Pancreas (tissue), 10 donors: ENCODE measurements around the gene ITPR2. TPM values are rescaled to one million over a fixed set of nuclear protein-coding genes. Genes with fewer than 3 reads are reported as not detected.

ENCODE experiments used
- ATAC-seq, 4 donors: fragments of 200-7000 bp; cut with Tn5 transposase; one replicate each; pipeline versions ENCODE4 v1.8.0 to v1.9.1; 2020; ENCODE audit warnings: mild to moderate bottlenecking in 4 of 4, moderate library complexity in 4 of 4
- DNase-seq, 6 donors: peaks; one replicate each; pipeline ENCODE4 v3.0.0-alpha.2; 2020
- FAIRE-seq: peaks from 2 replicates; lab custom pipeline; 2012; peaks lifted over from hg19 to GRCh38; lab: Jason Lieb, UNC
- H3K27ac ChIP-seq, 4 donors: fragments of 200-600 bp; sonication (generic); 1 replicate in 3 of 4; 2 replicates in 1 of 4; pipeline versions ENCODE4 v1.5.0 to v1.8.0; 2020
- H3K27me3 ChIP-seq, 4 donors: fragments of 200-600 bp; one replicate each; pipeline ENCODE4 v1.8.0; 2021
- H3K36me3 ChIP-seq, 3 donors: fragments of 200-600 bp; sonication (generic) in 1 of 3; one replicate each; pipeline versions ENCODE4 v1.5.0 to v1.8.0; 2020 to 2021
- H3K4me1 ChIP-seq, 3 donors: fragments of 200-600 bp; one replicate each; pipeline ENCODE4 v1.8.0; 2021
- H3K4me3 ChIP-seq, 4 donors: fragments of 200-600 bp; sonication (generic) in 2 of 4; one replicate each; pipeline versions ENCODE4 v1.5.0 to v1.8.0; 2020 to 2021
- H3K9me3 ChIP-seq, 4 donors: fragments of 200-600 bp; one replicate each; pipeline ENCODE4 v1.8.0; 2021
- WGBS, 2 donors: extraction: QIAGEN DNeasy Blood & Tissue Kit; methylation state at CpG; one replicate each; pipeline ENCODE4 v1.1.7; 2013; 5-methylcytosine and 5-hydroxymethylcytosine counted together
- intact Hi-C, 3 donors: fragments of 100-400 bp; cut with DNase I; formaldehyde crosslinking; loops; one replicate each; pipeline versions ENCODE4 v1.11.1 to v1.14.2; 2022
- polyA plus RNA-seq, 2 donors: library from polyadenylated mRNA; stranded (reverse); fragments of 200-250 nt; gene quantifications; one replicate each; pipeline ENCODE4 v1.2.3, GENCODE V29; 2013
- total RNA-seq, 6 donors: library from RNA; stranded (reverse); fragmentation: NEBNext Ultra II Directional in 4 of 6; extraction: Animal tissue kit (Norgen Biotek cat#: 25700) in 4 of 6; gene quantifications; one replicate each; pipeline versions ENCODE4 v1.2.1 to v1.2.4, GENCODE V29; 2021 to 2023
- TF ChIP-seq, protein P1 (sequence below), 4 donors: fragments of 200-600 bp; sonication (generic) in 3 of 4; IDR thresholded peaks; one replicate each; pipeline versions ENCODE4 v1.5.0 to v1.8.0; 2021; ENCODE audit warnings: antibody characterized with exemption in 4 of 4
- donor health status: healthy with polysubstance abuse.
- donor health status: DM: no; HTN: no; CAD: no; lungs with moderate emphysema.
- donor health status: DM: no; HTN: no; CAD: no.
- donor health status: control.
- donor health status: control.
- donor health status: Bipolar disorder and iron deficiency.
- donor health status: DM: yes; HTN: yes; CAD: no.
- donor health status: DM: no; HTN: no; CAD: no.
- donor health status: DM: no; HTN: no; CAD: no.
- donor health status: DM: yes; HTN: yes; CAD: no.

The ITPR2 gene
- total and polyA plus RNA-seq, 8 donors: 3.3 to 51.8 (median 25.5) TPM

DNA sequence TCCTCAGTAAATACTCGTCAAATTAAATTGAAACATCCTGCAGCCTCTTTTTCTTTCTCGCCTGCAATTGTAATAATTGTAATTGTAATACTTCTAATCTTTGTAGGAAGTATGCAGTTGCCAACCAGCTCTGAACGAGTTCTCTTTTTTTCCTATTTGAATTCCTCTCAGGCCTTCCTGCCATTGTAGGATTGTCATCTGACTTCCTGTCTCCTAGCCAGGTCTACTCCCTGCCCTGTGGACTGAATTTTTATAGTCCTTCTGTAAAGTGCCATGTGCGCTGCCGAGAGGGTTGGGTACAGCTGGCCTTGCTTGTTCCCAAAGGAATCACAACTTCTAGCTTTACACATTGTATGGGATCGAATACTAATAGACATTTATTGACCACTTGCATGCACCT, 454.3 kb downstream of the ITPR2 start:
- no peak overlapping the region for H3K27ac ChIP-seq
- H3K27me3 ChIP-seq: no peaks in the 10 kb centered on the region
- no peaks in the 10 kb centered on the region for H3K4me1 ChIP-seq
- no peak for FAIRE-seq
- peak in 2 of 4 donors; percentile 43 to 54 for ATAC-seq
- H3K36me3 ChIP-seq: no peaks in the 10 kb centered on the region
- H3K4me3 ChIP-seq: no peak overlapping the region
- TF ChIP-seq, protein P1, sequence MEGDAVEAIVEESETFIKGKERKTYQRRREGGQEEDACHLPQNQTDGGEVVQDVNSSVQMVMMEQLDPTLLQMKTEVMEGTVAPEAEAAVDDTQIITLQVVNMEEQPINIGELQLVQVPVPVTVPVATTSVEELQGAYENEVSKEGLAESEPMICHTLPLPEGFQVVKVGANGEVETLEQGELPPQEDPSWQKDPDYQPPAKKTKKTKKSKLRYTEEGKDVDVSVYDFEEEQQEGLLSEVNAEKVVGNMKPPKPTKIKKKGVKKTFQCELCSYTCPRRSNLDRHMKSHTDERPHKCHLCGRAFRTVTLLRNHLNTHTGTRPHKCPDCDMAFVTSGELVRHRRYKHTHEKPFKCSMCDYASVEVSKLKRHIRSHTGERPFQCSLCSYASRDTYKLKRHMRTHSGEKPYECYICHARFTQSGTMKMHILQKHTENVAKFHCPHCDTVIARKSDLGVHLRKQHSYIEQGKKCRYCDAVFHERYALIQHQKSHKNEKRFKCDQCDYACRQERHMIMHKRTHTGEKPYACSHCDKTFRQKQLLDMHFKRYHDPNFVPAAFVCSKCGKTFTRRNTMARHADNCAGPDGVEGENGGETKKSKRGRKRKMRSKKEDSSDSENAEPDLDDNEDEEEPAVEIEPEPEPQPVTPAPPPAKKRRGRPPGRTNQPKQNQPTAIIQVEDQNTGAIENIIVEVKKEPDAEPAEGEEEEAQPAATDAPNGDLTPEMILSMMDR (IDR thresholded peaks at IDR 0.05): no peak
- intact Hi-C loops: no loop called here
- H3K9me3 ChIP-seq: no peaks in the 10 kb centered on the region
- DNase-seq: no peak
- 85 to 90% methylated on average over 6 of the region's 6 CpGs for WGBS, 2 donors

DNA sequence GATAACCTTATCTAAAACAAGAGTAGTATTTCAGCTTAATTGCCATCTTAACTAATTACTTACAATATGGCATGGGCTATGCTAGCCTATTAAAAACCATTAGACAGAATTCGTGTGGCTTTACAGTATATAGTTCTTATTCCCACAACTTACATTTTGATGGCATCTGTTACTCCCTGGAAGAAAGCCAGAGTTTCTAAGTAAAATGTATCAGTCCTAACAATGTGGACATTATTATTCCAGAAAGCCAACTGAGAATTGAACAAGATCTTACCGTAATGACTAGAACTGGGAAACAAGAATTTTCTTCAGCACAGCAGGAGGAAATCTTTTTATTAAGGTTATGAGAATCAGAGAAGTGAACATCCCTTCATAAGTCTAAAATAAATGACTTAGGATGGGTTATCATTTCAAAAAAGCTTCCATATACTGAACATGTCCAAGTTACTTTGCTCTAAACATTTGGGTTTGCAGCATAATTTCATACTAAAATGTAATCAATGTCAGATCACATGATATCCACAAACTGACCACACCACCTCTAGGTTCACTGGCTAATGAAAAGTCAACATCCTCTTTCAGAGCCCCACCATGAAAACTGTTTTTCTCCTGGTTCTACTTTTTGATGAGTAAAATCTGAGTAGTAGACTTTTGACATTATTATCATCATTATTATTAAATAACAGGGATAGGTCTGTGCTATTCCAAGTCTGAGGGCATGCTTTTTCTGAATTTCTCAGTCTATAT, 457.9 kb downstream of the ITPR2 start:
- Histone ChIP-seq H3K27me3 (no peaks in the 10 kb centered on the region), H3K27ac (no peak overlapping the region), H3K36me3 (no peaks in the 10 kb centered on the region), H3K4me3 (no peak overlapping the region), H3K4me1 (no peaks in the 10 kb centered on the region), H3K9me3 (no peaks in the 10 kb centered on the region)
- DNase-seq: no peak
- ATAC-seq: no peak
- intact Hi-C loops: no loop called here
- no peak for FAIRE-seq
- TF ChIP-seq, protein P1 (IDR thresholded peaks at IDR 0.05): no peak
- WGBS, 2 donors: 81 to 86% methylated on average over 2 of the region's 2 CpGs

DNA sequence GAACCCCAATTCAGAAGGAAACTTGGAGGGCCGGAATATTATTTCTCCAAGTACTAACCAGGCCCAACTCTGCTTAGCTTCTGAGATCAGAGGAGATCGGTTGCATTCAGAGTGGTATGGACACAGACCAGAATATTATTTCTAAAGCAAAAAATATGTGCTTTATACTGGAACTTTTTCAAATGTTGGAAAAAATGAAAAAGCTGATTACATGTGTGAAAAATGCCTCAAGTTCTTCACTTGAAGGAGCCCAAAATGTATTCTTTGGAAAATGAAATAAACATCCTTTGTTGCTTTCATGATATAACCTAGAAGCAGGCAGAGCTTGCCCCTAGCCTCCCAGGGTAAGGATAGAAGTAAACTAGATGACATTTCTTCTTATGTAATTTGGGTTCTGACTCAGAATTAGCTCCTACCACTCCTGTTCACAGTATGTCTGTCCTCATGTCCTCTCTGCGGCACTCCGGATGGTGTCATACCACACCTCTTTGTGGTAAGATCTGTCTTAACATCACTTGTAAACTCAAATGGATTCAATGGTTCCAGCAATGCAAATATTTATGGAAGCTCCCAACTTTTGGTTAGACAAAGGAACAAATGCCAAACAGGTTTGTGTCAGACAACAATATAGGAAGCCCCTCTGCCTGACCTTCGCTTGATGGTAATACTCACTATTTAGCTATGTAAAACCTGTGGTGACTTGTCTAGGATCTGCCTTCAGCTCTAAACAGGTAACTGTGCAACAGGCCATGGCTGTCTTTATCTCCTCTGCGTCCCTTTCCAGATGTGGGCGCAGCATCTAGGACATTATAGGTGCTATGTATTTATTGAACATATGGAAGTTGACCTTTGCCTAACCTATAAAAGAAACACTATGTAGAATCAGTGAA, 459.1 kb downstream of the ITPR2 start:
- H3K4me3 ChIP-seq: no peak overlapping the region
- FAIRE-seq: no peak
- DNase-seq: no peak
- no peaks in the 10 kb centered on the region for H3K36me3 ChIP-seq
- TF ChIP-seq, protein P1 (IDR thresholded peaks at IDR 0.05): no peak
- intact Hi-C loops: no loop called here
- WGBS, 2 donors: 95% methylated on average over 7 of the region's 7 CpGs
- no peaks in the 10 kb centered on the region for H3K4me1 ChIP-seq
- no peak overlapping the region for H3K27ac ChIP-seq
- H3K9me3 ChIP-seq: no peaks in the 10 kb centered on the region
- no peaks in the 10 kb centered on the region for H3K27me3 ChIP-seq
- ATAC-seq: no peak

DNA sequence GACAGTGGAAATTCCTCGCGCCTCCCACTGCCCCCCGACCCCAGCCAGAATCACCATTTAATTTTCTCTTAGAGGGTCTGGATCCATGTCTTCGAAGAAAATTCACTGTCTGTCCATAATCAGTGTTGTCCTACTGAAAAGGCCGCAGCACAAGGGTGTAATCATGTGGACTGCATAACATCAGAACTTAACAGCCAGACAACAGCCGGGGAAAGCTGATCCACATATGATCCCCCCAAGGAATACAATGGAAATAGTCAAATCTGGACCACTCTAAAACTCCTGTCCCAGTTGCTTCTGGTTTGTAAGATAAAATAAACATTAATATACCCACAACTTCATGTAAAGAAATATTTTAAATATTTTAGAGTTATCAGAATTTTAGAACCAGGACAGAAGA, 460.1 kb downstream of the ITPR2 start:
- no peak overlapping the region for H3K4me3 ChIP-seq
- no peaks in the 10 kb centered on the region for H3K4me1 ChIP-seq
- no peak for DNase-seq
- no peak for ATAC-seq
- H3K9me3 ChIP-seq: no peaks in the 10 kb centered on the region
- 96 to 97% methylated on average over 6 of the region's 6 CpGs for WGBS, 2 donors
- H3K27ac ChIP-seq: no peak overlapping the region
- TF ChIP-seq, protein P1 (IDR thresholded peaks at IDR 0.05): no peak
- intact Hi-C loops: no loop called here
- no peak for FAIRE-seq
- no peaks in the 10 kb centered on the region for H3K27me3 ChIP-seq
- no peaks in the 10 kb centered on the region for H3K36me3 ChIP-seq
